GM18870 (cell line): ENCODE measurements around the gene EGR4.

Source experiments
- ATAC-seq: cut with Tn5 transposase; IDR thresholded peaks from one replicate; pipeline ENCODE4 v1.9.1; 2021; ENCODE audit warnings: moderate library complexity; ENCODE audit not compliant: unreplicated experiment

EGR4 gene

DNA sequence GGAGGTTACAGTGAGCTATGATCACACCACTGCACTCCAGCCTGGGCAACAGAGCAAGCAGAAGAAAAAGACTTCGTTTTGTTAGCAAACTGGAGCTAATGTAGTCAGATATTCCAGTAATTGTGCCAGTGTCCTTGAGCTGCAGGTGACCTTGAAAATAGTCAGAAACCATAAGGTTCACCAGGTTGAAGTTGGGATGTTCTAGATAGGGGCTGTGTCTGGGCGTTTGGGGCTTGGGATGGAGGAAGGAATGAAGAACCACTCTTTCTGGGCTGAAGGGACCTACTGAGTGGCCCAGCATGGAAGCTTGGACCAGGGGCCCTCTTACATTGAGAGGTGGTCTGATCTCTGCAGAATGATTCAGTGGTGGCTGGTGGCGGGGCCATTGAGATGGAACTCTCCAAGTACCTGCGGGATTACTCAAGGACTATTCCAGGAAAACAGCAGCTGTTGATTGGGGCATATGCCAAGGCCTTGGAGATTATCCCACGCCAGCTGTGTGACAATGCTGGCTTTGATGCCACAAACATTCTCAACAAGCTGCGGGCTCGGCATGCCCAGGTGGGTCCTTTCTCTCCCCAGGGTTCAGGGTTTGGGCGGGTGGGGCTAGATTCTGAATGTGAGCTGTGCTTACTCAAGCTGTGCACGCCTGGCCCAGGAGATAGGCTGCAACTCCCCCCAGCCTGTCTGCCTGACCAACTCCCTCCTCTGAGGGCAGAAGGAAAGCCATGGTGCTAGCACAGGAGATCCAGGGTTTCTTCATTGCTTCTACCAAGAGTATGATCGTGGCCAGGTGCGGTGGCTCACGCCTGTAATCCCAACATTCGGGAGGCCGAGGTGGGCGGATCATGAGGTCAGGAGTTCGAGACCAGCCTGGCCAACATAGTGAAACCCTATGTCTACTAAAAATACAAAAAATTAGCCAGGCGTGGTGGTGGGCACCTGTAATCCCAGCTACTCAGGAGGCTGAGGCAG is 42.2 kb downstream of the EGR4 start:
- ATAC-seq = no peak

DNA sequence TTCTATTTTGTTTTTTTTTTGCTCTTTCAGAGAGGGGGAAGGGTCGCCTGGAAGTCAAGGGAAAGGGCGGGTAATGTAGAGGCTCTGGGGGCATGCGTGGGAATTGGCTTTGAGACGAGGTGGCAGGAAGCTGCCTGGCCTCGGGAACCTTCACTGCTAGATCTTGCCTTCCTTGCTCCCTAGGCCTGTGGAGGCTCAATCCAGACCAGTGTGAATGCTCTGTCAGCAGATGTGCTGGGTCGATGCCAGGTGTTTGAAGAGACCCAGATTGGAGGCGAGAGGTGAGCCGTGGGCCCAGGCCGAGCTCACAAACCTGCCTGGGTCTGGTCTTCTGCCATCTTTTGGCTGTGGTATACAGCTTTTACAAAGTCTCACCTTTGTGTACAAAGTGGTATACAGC is 43.7 kb downstream of the EGR4 start:
- no peak for ATAC-seq

DNA sequence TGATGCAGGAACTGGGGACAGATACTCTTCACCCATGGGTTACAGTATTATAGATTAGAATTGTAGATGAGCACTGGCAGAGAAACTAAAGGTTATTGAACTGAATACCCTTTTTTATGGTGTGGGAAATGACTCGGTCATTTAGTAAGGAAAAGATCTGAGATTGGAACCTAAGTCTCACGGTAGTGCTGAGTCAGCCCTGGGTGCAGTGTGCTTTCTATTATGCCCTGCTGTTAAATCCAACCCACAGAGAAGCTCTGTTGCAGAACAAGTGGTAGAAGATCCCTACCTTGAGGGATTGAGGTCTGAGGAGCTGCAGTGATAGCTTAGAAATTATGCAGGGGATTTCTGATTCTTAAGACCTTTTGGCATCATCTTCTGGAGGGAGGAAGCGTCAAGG is 46.5 kb downstream of the EGR4 start:
- ATAC-seq = no peak

DNA sequence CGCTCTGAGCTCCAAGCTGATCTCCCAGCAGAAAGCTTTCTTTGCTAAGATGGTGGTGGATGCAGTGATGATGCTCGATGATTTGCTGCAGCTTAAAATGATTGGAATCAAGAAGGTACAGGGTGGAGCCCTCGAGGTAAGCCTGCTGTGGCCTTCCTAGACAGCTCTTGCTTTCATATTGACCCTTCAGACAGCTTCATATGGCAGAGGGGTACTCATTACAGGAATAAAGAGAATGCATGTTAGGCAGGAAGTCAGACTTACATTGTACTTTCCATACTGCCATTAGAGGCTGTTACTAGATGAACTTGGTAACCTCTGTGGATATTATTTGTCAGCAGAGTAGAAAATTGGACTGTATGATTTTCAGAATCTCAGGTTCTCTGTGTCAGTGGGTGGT is 48.8 kb downstream of the EGR4 start:
- ATAC-seq = no peak

DNA sequence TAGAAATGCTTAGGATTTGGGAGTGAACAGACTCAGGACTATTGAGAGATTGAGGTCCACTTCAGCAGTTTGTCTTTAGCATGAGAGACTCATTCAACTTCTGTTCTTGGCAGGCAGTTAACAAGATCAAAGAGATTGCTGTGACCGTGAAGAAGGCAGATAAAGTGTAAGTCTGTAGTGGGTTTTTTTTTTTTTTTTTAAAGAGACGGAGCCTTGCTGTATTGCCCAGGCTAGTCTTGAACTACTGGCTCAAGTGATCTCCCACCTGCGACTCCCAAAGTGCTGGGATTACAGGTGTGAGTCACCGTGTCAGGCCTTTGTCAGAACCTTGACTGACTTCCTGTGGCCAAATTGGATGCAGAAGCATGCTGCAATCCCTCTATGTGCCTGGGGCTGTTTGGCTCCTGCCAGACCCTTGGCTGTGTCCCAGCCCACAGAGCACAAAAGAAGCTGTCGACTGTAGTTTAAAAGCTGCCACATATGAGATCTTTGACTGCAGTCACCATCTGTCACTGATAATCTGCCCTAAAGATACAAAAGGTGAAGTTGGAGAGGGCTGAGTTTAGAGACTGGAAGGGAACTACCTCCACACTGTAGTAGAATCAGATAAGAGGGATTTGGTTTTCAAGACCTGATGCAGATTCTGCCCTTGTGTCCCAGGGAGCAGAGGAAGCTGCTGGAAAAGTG is 49.3 kb downstream of the EGR4 start:
- ATAC-seq = no peak
